HCT116 (cell line): Measurements from ENCODE around the gene GJB4. TPM values are rescaled to one million over a fixed set of nuclear protein-coding genes. Genes with fewer than 3 reads are reported as not detected.

Experiments used
- ATAC-seq: fragments of 200-7000 bp; cut with Tn5 transposase; 2 replicates; pipeline ENCODE4 v1.9.1; 2020; ENCODE audit warnings: mild to moderate bottlenecking, moderate library complexity
- BruUV-seq: library from RNA; stranded (reverse); fragments of 400-500 nt; replicated peaks from 2 replicates; lab custom pipeline; 2021; lab: Mats Ljungman, UMichigan
- CTCF ChIA-PET: fragments of 300-600 bp; sonication (Branson Sonifier 250); formaldehyde crosslinking; loops from one replicate; lab custom pipeline; 2021; ENCODE audit warnings: antibody characterized with exemption; lab: Charles Lee
- POLR2A ChIA-PET: fragments of 300-600, 350-600 bp; sonication (Branson Sonifier 250); formaldehyde crosslinking; loops from one replicate; lab custom pipeline; 2021; ENCODE audit warnings: antibody characterized with exemption; lab: Charles Lee
- RAD21 ChIA-PET, 2 experiments: fragments of 300-600 bp; sonication (Branson Sonifier 250); formaldehyde crosslinking; loops; one replicate each; lab custom pipeline; 2023; ENCODE audit warnings: low total read pairs in 2 of 2; ENCODE audit not compliant: uncharacterized antibody in 2 of 2, unreplicated experiment in 2 of 2, low non-redundant PET in 1 of 2; lab: Charles Lee
- DNase-seq: peaks from one replicate; pipeline ENCODE4 v3.0.0-alpha.2; 2010; ENCODE audit warnings: low read depth, low spot score
- H2AFZ ChIP-seq: fragments of 200-600 bp; shearing (Covaris generic), sonication (generic); 2 replicates; pipeline ENCODE4 v1.6.1; 2017; ENCODE audit warnings: low read depth, mixed run types, mixed read lengths, antibody characterized with exemption, low read length; ENCODE audit not compliant: poor library complexity, severe bottlenecking
- H3K27ac ChIP-seq: 2 replicates; pipeline ENCODE4 v1.5.1; 2012; ENCODE audit warnings: low read depth, low read length
- H3K27me3 ChIP-seq: fragments of 200-600 bp; sonication (generic); 2 replicates; pipeline ENCODE4 v1.6.1; 2016; ENCODE audit warnings: mixed run types, low read length, mixed read lengths; ENCODE audit not compliant: insufficient read depth
- H3K36me3 ChIP-seq, 2 experiments: fragments of 200-500 bp in 1 of 2; fragments of 200-600 bp in 1 of 2; sonication (Bioruptor generic) in 1 of 2; sonication (generic) in 1 of 2; 2 replicates each; pipeline versions ENCODE4 v1.5.1 to v1.6.1; 2014 to 2016; ENCODE audit warnings: low read length in 2 of 2, inconsistent platforms in 1 of 2, mixed read lengths in 1 of 2, mixed run types in 1 of 2; ENCODE audit not compliant: insufficient read depth in 2 of 2, control insufficient read depth in 1 of 2
- H3K4me1 ChIP-seq, 2 experiments: fragments of 200-600 bp in 1 of 2; sonication (generic) in 1 of 2; 2 replicates each; pipeline versions ENCODE4 v1.5.1 to v1.6.1; 2012 to 2017; ENCODE audit warnings: low read length in 2 of 2, inconsistent platforms in 1 of 2, mild to moderate bottlenecking in 1 of 2, mixed read lengths in 1 of 2, mixed run types in 1 of 2, moderate library complexity in 1 of 2; ENCODE audit not compliant: insufficient read depth in 2 of 2, control insufficient read depth in 1 of 2
- H3K4me2 ChIP-seq: fragments of 200-600 bp; sonication (generic); 2 replicates; pipeline ENCODE4 v1.6.1; 2017; ENCODE audit warnings: mixed run types, low read length, mixed read lengths
- H3K4me3 ChIP-seq, 2 experiments: fragments of 200-600 bp in 1 of 2; sonication (generic) in 1 of 2; replicated peaks in 1 of 2; 2 replicates each; pipeline ENCODE4 v1.5.1; 2011 to 2016; ENCODE audit warnings: low read length in 2 of 2, control low read depth in 1 of 2, low read depth in 1 of 2, mild to moderate bottlenecking in 1 of 2, mixed read lengths in 1 of 2, mixed run types in 1 of 2
- H3K79me2 ChIP-seq: fragments of 200-600 bp; sonication (generic); 2 replicates; pipeline ENCODE4 v1.6.1; 2017; ENCODE audit warnings: mild to moderate bottlenecking, mixed run types, low read length, moderate library complexity, mixed read lengths; ENCODE audit not compliant: insufficient read depth
- H3K9ac ChIP-seq: fragments of 200-600 bp; sonication (generic); 2 replicates; pipeline ENCODE4 v1.6.1; 2016; ENCODE audit warnings: low read length, mixed read lengths
- H3K9me2 ChIP-seq: fragments of 200-600 bp; sonication (generic), shearing (Covaris generic); 2 replicates; pipeline ENCODE4 v1.6.1; 2017; ENCODE audit warnings: mixed run types, mild to moderate bottlenecking, moderate library complexity; ENCODE audit not compliant: insufficient read depth
- H3K9me3 ChIP-seq, 2 experiments: fragments of 200-500 bp in 1 of 2; fragments of 200-600 bp in 1 of 2; sonication (Bioruptor generic) in 1 of 2; sonication (generic) in 1 of 2; 2 replicates each; pipeline ENCODE4 v1.6.1; 2014 to 2017; ENCODE audit warnings: low read length in 2 of 2, mixed read lengths in 2 of 2, inconsistent platforms in 1 of 2, low read depth in 1 of 2, mild to moderate bottlenecking in 1 of 2, mixed run types in 1 of 2, moderate library complexity in 1 of 2; ENCODE audit not compliant: control insufficient read depth in 1 of 2, insufficient read depth in 1 of 2
- H4K20me1 ChIP-seq: fragments of 200-600 bp; sonication (generic), shearing (Covaris generic); 2 replicates; pipeline ENCODE4 v1.6.1; 2017; ENCODE audit warnings: mixed run types, mild to moderate bottlenecking, moderate library complexity; ENCODE audit not compliant: insufficient read depth
- CBX3 ChIP-seq: IDR thresholded peaks from 2 replicates; pipeline ENCODE4 v1.6.1; 2012; ENCODE audit warnings: low read depth
- ELF1 ChIP-seq: IDR thresholded peaks from 2 replicates; pipeline ENCODE4 v1.6.1; 2012; ENCODE audit warnings: low read depth, borderline replicate concordance
- EZH2 ChIP-seq: fragments of 200-600 bp; sonication (generic); IDR thresholded peaks from 2 replicates; pipeline ENCODE4 v1.6.1; 2017; ENCODE audit warnings: antibody characterized with exemption, mixed run types
- FOSL1 ChIP-seq: IDR thresholded peaks from 2 replicates; pipeline ENCODE4 v1.6.1; 2012; ENCODE audit warnings: low read depth
- JUND ChIP-seq: IDR thresholded peaks from 2 replicates; pipeline ENCODE4 v1.6.1; 2012
- MAX ChIP-seq: IDR thresholded peaks from 2 replicates; pipeline ENCODE4 v1.6.1; 2012
- POLR2A ChIP-seq: IDR thresholded peaks from 2 replicates; pipeline ENCODE4 v1.7.0; 2011; ENCODE audit warnings: borderline replicate concordance; ENCODE audit not compliant: insufficient read depth, insufficient read length; ENCODE audit errors: extremely low read depth
- RAD21 ChIP-seq: IDR thresholded peaks from 2 replicates; pipeline ENCODE4 v1.6.1; 2012; ENCODE audit warnings: low read depth, mild to moderate bottlenecking
- SIN3A ChIP-seq: IDR thresholded peaks from 2 replicates; pipeline ENCODE4 v1.6.1; 2012; ENCODE audit warnings: low read depth
- SRF ChIP-seq: IDR thresholded peaks from 2 replicates; pipeline ENCODE4 v1.6.1; 2012; ENCODE audit warnings: low read depth
- ZFX ChIP-seq: fragments of 450-650 bp; IDR thresholded peaks from 2 replicates; pipeline ENCODE4 v1.6.1; 2017
- intact Hi-C: fragments of 100-400 bp; cut with micrococcal nuclease; formaldehyde crosslinking; loops from 2 replicates; pipeline ENCODE4 v1.10.0; 2022
- total RNA-seq: library from RNA; stranded (reverse); gene quantifications from one replicate; pipeline ENCODE4 v1.2.1, GENCODE V29; 2021; ENCODE audit not compliant: unreplicated experiment

Gene GJB4
- total RNA-seq, 1 experiment from 2014 or later, result 2.0 TPM

- CTCF ChIA-PET, result no interaction called here
- DNase-seq, result no peak
Observed at GRCh38 chr1:34739613-34740012, 19.9 kb upstream of the GJB4 start.

GRCh38 chr1:34740161-34740868, 19.2 kb upstream of the GJB4 start:
- no peak for DNase-seq
- CTCF ChIA-PET, result no interaction called here

More at GRCh38 chr1:34739613-34740012, 19.9 kb upstream of the GJB4 start:
- H3K4me3 ChIP-seq, result no peak overlapping the region
- TF ChIP-seq JUND, result no peak
- TF ChIP-seq RAD21, result no peak
- TF ChIP-seq SRF, result no peak
- TF ChIP-seq POLR2A, result no peak
- no peak for TF ChIP-seq EZH2
- no peak for TF ChIP-seq ELF1
- ATAC-seq, result no peak
- H3K27me3 ChIP-seq, result no peaks in the 10 kb centered on the region
- no peak overlapping the region for H3K4me2 ChIP-seq
- H2AFZ ChIP-seq, result no peak overlapping the region
- no peaks in the 10 kb centered on the region for H4K20me1 ChIP-seq
- H3K9me3 ChIP-seq, result no peaks in the 10 kb centered on the region
- H3K9me2 ChIP-seq, result no peaks in the 10 kb centered on the region
- intact Hi-C loops, result loop anchor here (5.0 to 10.0 kb wide), 3 partner anchors 57 to 1107 kb away; no protein-coding TSS in a partner anchor
- H3K4me1 ChIP-seq, result peaks cover 3 to 22% of the 10 kb centered on the region in 2 experiments; a peak in 3 of 4 replicates
- H3K9ac ChIP-seq, result no peak overlapping the region
- H3K79me2 ChIP-seq, result no peaks in the 10 kb centered on the region
- no TSS peak for BruUV-seq
- no peak overlapping the region for H3K27ac ChIP-seq
- RAD21 ChIA-PET, result no interaction called here
- H3K36me3 ChIP-seq, result no peaks in the 10 kb centered on the region
- POLR2A ChIA-PET, result no interaction called here

More at GRCh38 chr1:34740161-34740868, 19.2 kb upstream of the GJB4 start:
- no peaks in the 10 kb centered on the region for H3K79me2 ChIP-seq
- intact Hi-C loops, result loop anchor here (5.0 to 10.0 kb wide), 3 partner anchors 58 to 1108 kb away; no protein-coding TSS in a partner anchor
- H3K36me3 ChIP-seq, result no peaks in the 10 kb centered on the region
- H3K9ac ChIP-seq, result no peak overlapping the region
- H3K4me2 ChIP-seq, result no peak overlapping the region
- H3K9me2 ChIP-seq, result no peaks in the 10 kb centered on the region
- POLR2A ChIA-PET, result no interaction called here
- BruUV-seq, result no TSS peak
- RAD21 ChIA-PET, result no interaction called here
- H4K20me1 ChIP-seq, result no peaks in the 10 kb centered on the region
- no peaks in the 10 kb centered on the region for H3K27me3 ChIP-seq
- no peak overlapping the region for H3K4me3 ChIP-seq
- no peak overlapping the region for H2AFZ ChIP-seq
- H3K27ac ChIP-seq, result no peak overlapping the region
- peaks cover 3 to 22% of the 10 kb centered on the region in 2 experiments; a peak in 3 of 4 replicates for H3K4me1 ChIP-seq
- no peak for ATAC-seq
- no peaks in the 10 kb centered on the region for H3K9me3 ChIP-seq
- TF ChIP-seq JUND (no peak), ZFX (no peak), SIN3A (no peak), CBX3 (no peak), FOSL1 (no peak), ELF1 (no peak), RAD21 (no peak), MAX (no peak)
